Astrocyte (in vitro differentiated cells and primary cell): ENCODE results near the gene SLC6A7. TPM values are rescaled to one million over a fixed set of nuclear protein-coding genes. Genes with fewer than 3 reads are reported as not detected.

Experiments used
- DNase-seq: peaks from one replicate; pipeline ENCODE4 v3.0.0-alpha.2; 2010; ENCODE audit warnings: low read depth
- FAIRE-seq: peaks from 2 replicates; lab custom pipeline; 2011; peaks lifted over from hg19 to GRCh38; lab: Jason Lieb, UNC
- H2AFZ ChIP-seq: 2 replicates; pipeline ENCODE4 v1.6.0; 2012; ENCODE audit warnings: low read depth, low read length, inconsistent platforms
- H3K27ac ChIP-seq: 2 replicates; pipeline ENCODE4 v1.5.1; 2011; ENCODE audit warnings: low read depth, low read length, inconsistent platforms
- H3K27me3 ChIP-seq: 2 replicates; pipeline ENCODE4 v1.6.0; 2011; ENCODE audit warnings: low read length, inconsistent platforms; ENCODE audit not compliant: insufficient read depth
- H3K36me3 ChIP-seq: 2 replicates; pipeline ENCODE4 v1.5.1; 2011; ENCODE audit warnings: low read length, inconsistent platforms; ENCODE audit not compliant: insufficient read depth
- H3K4me1 ChIP-seq: 2 replicates; pipeline ENCODE4 v1.5.1; 2011; ENCODE audit warnings: low read length, inconsistent platforms; ENCODE audit not compliant: insufficient read depth
- H3K4me2 ChIP-seq: 2 replicates; pipeline ENCODE4 v1.6.0; 2012; ENCODE audit warnings: low read length, inconsistent platforms
- H3K4me3 ChIP-seq: 2 replicates; pipeline ENCODE4 v1.5.1; 2011; ENCODE audit warnings: low read depth, mild to moderate bottlenecking, low read length, inconsistent platforms; ENCODE audit not compliant: insufficient read depth
- H3K79me2 ChIP-seq: 2 replicates; pipeline ENCODE4 v1.6.0; 2012; ENCODE audit warnings: mild to moderate bottlenecking, low read length, inconsistent platforms; ENCODE audit not compliant: insufficient read depth
- H3K9ac ChIP-seq: 2 replicates; pipeline ENCODE4 v1.6.0; 2012; ENCODE audit warnings: mild to moderate bottlenecking, low read length, inconsistent platforms
- H3K9me3 ChIP-seq: 2 replicates; pipeline ENCODE4 v1.5.1; 2012; ENCODE audit warnings: low read depth, mild to moderate bottlenecking, low read length, inconsistent platforms; ENCODE audit not compliant: insufficient read depth
- H4K20me1 ChIP-seq: 2 replicates; pipeline ENCODE4 v1.6.0; 2012; ENCODE audit warnings: low read length, inconsistent platforms; ENCODE audit not compliant: insufficient read depth
- H3K27ac Mint-ChIP-seq: one replicate; pipeline ENCODE4 v1.8.0; 2021; ENCODE audit warnings: mild to moderate bottlenecking, mixed read lengths; ENCODE audit not compliant: unreplicated experiment
- H3K27me3 Mint-ChIP-seq: one replicate; pipeline ENCODE4 v1.8.0; 2021; ENCODE audit warnings: low read depth, mixed read lengths; ENCODE audit not compliant: unreplicated experiment
- H3K36me3 Mint-ChIP-seq: one replicate; pipeline ENCODE4 v1.8.0; 2021; ENCODE audit warnings: low read depth, mixed read lengths; ENCODE audit not compliant: unreplicated experiment
- H3K4me1 Mint-ChIP-seq: one replicate; pipeline ENCODE4 v1.8.0; 2021; ENCODE audit warnings: low read depth, mixed read lengths; ENCODE audit not compliant: unreplicated experiment
- H3K4me3 Mint-ChIP-seq: one replicate; pipeline ENCODE4 v1.8.0; 2021; ENCODE audit warnings: mild to moderate bottlenecking, moderate library complexity, mixed read lengths; ENCODE audit not compliant: unreplicated experiment
- H3K9me3 Mint-ChIP-seq: one replicate; pipeline ENCODE4 v1.8.0; 2021; ENCODE audit warnings: mild to moderate bottlenecking, mixed read lengths; ENCODE audit not compliant: unreplicated experiment
- EZH2 ChIP-seq: IDR thresholded peaks from 2 replicates; pipeline ENCODE4 v1.6.1; 2012; ENCODE audit warnings: mild to moderate bottlenecking, low read length, inconsistent platforms; ENCODE audit not compliant: insufficient read depth
- total RNA-seq: library from RNA; stranded (reverse); gene quantifications from 2 replicates; pipeline ENCODE4 v1.2.1, GENCODE V29; 2021
- TF ChIP-seq, protein P1 (sequence below): IDR thresholded peaks from 2 replicates; pipeline ENCODE4 v1.5.1; 2011; ENCODE audit warnings: low read depth, mild to moderate bottlenecking, inconsistent platforms, low read length, moderate library complexity; ENCODE audit not compliant: insufficient read depth

SLC6A7 gene
- total RNA-seq, 1 donor from 2014 or later: not detected

DNA sequence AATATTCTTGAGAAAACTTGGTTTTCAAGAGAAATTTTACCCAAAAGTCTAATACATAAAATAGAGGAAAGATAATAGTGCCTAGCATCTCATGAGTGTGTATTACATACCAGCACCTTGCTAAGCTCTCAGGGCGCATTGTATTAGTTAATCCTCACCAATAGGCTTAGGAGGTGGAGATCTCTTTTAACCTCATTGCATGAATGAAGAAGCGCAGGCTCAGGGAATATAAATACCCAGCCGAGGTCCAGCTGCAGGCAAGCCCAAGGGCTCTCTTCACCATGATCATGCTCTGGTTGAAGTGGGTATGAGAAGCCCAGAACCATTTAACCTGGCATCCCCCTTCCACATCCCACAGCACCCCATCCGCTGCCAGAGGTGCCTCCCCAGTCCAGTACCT lies 53.7 kb downstream of the SLC6A7 start:
- H3K4me3 Mint-ChIP-seq: no peak overlapping the region
- no peak overlapping the region for H3K27ac ChIP-seq
- peaks cover 44% of the 10 kb centered on the region for H3K27me3 Mint-ChIP-seq
- peaks cover 2% of the 10 kb centered on the region for H3K4me1 Mint-ChIP-seq
- H3K79me2 ChIP-seq: no peaks in the 10 kb centered on the region
- H3K36me3 ChIP-seq: no peaks in the 10 kb centered on the region
- no peaks in the 10 kb centered on the region for H3K9me3 ChIP-seq
- peaks cover 2% of the 10 kb centered on the region for H3K36me3 Mint-ChIP-seq
- TF ChIP-seq, protein P1, sequence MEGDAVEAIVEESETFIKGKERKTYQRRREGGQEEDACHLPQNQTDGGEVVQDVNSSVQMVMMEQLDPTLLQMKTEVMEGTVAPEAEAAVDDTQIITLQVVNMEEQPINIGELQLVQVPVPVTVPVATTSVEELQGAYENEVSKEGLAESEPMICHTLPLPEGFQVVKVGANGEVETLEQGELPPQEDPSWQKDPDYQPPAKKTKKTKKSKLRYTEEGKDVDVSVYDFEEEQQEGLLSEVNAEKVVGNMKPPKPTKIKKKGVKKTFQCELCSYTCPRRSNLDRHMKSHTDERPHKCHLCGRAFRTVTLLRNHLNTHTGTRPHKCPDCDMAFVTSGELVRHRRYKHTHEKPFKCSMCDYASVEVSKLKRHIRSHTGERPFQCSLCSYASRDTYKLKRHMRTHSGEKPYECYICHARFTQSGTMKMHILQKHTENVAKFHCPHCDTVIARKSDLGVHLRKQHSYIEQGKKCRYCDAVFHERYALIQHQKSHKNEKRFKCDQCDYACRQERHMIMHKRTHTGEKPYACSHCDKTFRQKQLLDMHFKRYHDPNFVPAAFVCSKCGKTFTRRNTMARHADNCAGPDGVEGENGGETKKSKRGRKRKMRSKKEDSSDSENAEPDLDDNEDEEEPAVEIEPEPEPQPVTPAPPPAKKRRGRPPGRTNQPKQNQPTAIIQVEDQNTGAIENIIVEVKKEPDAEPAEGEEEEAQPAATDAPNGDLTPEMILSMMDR: no peak
- no peak for TF ChIP-seq EZH2
- no peaks in the 10 kb centered on the region for H4K20me1 ChIP-seq
- no peak overlapping the region for H2AFZ ChIP-seq
- DNase-seq: no peak
- no peaks in the 10 kb centered on the region for H3K4me1 ChIP-seq
- H3K9me3 Mint-ChIP-seq: no peaks in the 10 kb centered on the region
- no peak overlapping the region for H3K27ac Mint-ChIP-seq
- H3K27me3 ChIP-seq: no peaks in the 10 kb centered on the region
- H3K4me2 ChIP-seq: no peak overlapping the region
- no peak overlapping the region for H3K4me3 ChIP-seq
- FAIRE-seq: no peak
- H3K9ac ChIP-seq: no peak overlapping the region

DNA sequence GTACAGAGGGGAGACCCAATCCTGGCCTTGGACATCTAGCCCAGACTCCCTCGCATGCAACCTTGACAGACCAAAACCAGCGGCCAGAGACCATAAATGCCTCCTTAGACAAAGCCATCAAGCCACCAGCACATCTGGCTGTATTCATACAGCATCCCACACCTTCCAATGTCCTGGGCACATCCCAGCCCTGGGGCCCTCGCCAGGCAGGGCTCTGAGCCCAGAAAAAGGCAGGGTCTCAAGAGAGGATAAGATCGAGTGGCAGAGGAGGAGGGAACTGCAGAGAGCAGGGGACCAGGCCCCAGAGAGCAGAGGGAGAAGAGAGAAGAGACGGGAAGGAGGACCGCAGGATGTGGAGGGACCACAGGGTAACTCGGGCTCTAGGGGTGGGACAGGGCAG lies 54.3 kb downstream of the SLC6A7 start:
- H3K27me3 ChIP-seq: no peaks in the 10 kb centered on the region
- Mint-ChIP-seq H3K4me1 (peaks cover 2% of the 10 kb centered on the region), H3K9me3 (no peaks in the 10 kb centered on the region), H3K27me3 (peaks cover 41% of the 10 kb centered on the region), H3K27ac (no peak overlapping the region), H3K4me3 (no peak overlapping the region), H3K36me3 (peaks cover 2% of the 10 kb centered on the region)
- no peaks in the 10 kb centered on the region for H4K20me1 ChIP-seq
- FAIRE-seq: no peak
- no peaks in the 10 kb centered on the region for H3K79me2 ChIP-seq
- no peak for TF ChIP-seq EZH2
- TF ChIP-seq, protein P1: no peak
- H3K36me3 ChIP-seq: no peaks in the 10 kb centered on the region
- H3K4me2 ChIP-seq: no peak overlapping the region
- no peak overlapping the region for H2AFZ ChIP-seq
- no peaks in the 10 kb centered on the region for H3K9me3 ChIP-seq
- no peak overlapping the region for H3K9ac ChIP-seq
- DNase-seq: no peak
- no peak overlapping the region for H3K4me3 ChIP-seq
- no peak overlapping the region for H3K27ac ChIP-seq
- H3K4me1 ChIP-seq: no peaks in the 10 kb centered on the region

GRCh38 chr5:150245111-150245789 lies 55.4 kb downstream of the SLC6A7 start:
- H3K36me3 Mint-ChIP-seq: peaks cover 2% of the 10 kb centered on the region
- H3K4me2 ChIP-seq: no peak overlapping the region
- no peaks in the 10 kb centered on the region for H3K4me1 ChIP-seq
- no peak overlapping the region for H3K4me3 Mint-ChIP-seq
- no peaks in the 10 kb centered on the region for H3K9me3 ChIP-seq
- H3K4me1 Mint-ChIP-seq: peaks cover 2% of the 10 kb centered on the region
- no peaks in the 10 kb centered on the region for H4K20me1 ChIP-seq
- no peak overlapping the region for H3K27ac Mint-ChIP-seq
- no peak for TF ChIP-seq EZH2
- H3K27ac ChIP-seq: no peak overlapping the region
- no peaks in the 10 kb centered on the region for H3K9me3 Mint-ChIP-seq
- H3K4me3 ChIP-seq: no peak overlapping the region
- H3K36me3 ChIP-seq: no peaks in the 10 kb centered on the region
- peaks cover 45% of the 10 kb centered on the region for H3K27me3 Mint-ChIP-seq
- no peaks in the 10 kb centered on the region for H3K27me3 ChIP-seq
- H3K9ac ChIP-seq: no peak overlapping the region
- H2AFZ ChIP-seq: no peak overlapping the region
- DNase-seq (no peak), FAIRE-seq (no peak)
- H3K79me2 ChIP-seq: no peaks in the 10 kb centered on the region
